GM10266 (cell line): ENCODE data around the gene TLR1.

Source experiments
- DNase-seq: peaks from one replicate; pipeline ENCODE4 v3.0.0; 2012; ENCODE audit errors: extremely low spot score
- CTCF ChIP-seq: IDR thresholded peaks from 2 replicates; pipeline ENCODE4 v1.5.1; 2012; ENCODE audit warnings: mild to moderate bottlenecking, low read depth; ENCODE audit not compliant: control insufficient read depth, insufficient read depth; ENCODE audit errors: missing control alignments

Gene TLR1

DNA sequence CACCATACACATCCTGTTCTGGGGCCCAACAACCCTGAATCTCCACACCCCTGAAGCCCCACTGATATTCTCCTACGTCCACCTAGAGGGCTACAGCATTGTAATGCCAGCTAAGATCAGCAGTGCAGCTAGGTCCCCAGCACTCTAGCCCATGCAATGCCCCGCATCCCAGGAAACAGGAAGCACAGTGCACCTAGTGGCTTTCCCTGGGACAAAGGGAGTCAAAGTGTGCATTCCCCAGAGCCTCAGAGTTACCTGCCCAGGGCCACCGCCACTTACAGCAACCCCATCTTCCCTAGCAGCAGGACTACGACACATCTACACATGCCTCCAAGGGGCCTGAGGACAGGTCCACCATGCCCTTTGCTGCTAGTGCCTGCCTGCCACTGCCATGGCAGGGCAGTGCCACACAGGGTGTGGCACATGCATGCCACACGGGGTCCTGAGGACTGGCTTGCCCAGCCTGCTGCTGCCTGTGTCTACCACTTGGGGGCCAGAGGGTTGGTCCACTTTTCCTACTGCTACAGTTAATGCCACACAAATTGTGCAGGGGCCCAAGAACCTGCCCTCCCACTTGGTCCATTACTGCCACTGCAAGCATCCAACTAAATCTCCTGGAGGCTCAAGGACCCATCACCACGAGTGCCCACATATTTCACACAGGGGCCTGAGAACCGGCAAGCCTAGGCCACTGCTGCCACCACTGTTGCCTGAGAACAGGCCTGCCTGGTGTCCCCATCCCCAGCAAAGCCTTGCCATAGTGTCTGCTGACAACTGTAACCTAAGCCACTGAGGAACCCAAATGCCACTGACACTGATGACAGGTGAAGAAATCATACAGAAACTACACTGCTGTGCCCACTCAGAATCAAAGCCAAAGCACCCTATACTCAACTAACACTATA, 28.3 kb upstream of the TLR1 start:
- TF ChIP-seq CTCF: no peak
- no peak for DNase-seq

DNA sequence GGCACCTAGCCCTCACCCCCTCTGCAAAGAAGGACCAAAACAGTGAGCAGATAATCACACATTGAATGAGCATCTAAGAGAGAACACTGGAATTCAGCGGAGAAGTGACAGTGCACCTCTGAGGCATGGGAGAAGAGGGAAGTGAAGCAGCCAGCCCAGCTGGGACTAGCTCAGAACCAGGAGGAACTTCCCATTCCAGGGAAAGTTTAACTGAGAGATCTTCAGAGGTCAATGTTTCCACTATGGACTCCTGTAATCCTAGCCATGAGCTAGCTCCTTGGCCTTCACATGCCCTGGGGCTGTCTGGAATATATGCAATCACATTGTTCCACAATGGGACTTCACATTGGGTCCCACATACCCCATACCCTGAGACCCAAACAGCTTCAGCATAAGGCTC, 27.6 kb upstream of the TLR1 start:
- no peak for TF ChIP-seq CTCF
- DNase-seq: no peak

- TF ChIP-seq CTCF: no peak
- no peak for DNase-seq
Measured at GRCh38 chr4:38831653-38832052, 27.1 kb upstream of the TLR1 start.

DNA sequence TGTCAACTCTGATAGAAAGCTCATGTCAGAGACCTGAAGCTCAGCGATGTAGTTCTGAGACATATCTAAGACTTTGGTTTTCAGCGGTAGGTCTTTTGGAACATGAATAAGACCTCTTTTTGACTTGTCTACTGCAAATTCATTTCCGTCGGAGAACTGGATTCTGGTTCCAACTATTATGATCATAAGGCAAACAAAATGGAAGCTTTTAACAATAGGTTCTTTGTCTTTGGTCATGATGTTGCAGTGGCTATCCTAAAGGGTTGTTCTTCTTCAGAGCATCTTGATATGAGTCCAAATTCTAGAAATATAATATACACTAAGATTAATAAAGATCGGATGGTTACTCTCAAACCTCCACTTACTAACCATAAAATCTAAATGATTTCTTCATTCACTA, 24.6 kb upstream of the TLR1 start:
- TF ChIP-seq CTCF: no peak
- no peak for DNase-seq

GRCh38 chr4:38823766-38824165, 19.2 kb upstream of the TLR1 start:
- no peak for TF ChIP-seq CTCF
- no peak for DNase-seq

- DNase-seq: no peak
- TF ChIP-seq CTCF: no peak
Measured at GRCh38 chr4:38822748-38823303, 18.2 kb upstream of the TLR1 start.

DNA sequence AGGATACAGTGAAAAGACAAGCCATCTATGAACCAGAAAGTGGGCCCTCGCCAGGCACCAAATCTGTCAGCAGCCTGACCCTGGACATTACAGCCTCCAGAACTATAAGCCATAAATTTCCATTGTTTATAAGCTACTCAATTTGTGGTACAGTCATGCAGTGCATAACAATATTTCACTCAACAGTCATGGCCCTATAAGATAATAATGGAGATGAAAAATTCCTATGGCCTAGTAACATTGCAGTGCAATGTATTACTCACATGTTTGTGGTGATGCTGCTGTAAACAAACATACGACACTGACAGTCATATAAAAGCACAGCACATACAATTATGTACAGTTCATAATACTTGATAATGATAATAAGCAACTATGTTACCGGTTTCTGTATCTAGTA, 17.1 kb upstream of the TLR1 start:
- no peak for DNase-seq
- TF ChIP-seq CTCF: no peak
